Measurements from ENCODE around the gene SP6. TPM values are rescaled to one million over a fixed set of nuclear protein-coding genes. Genes with fewer than 3 reads are reported as not detected.

SP6 gene
- total RNA-seq, 1 experiment from 2014 or later, result 10.8 TPM

- ATAC-seq (no peak), DNase-seq (ENCODE audit: low read depth, low spot score) (no peak)
- Histone ChIP-seq H4K20me1 (ENCODE audit: insufficient read depth) (no peaks in the 10 kb centered on the region), H3K9me3 (ENCODE audit: control insufficient read depth in 1 of 2, insufficient read depth in 1 of 2, low read depth in 1 of 2, low read length in 2 of 2) (no peaks in the 10 kb centered on the region), H3K36me3 (ENCODE audit: control insufficient read depth in 1 of 2, insufficient read depth in 2 of 2, low read length in 2 of 2) (peaks cover 11% of the 10 kb centered on the region in 2 experiments; a peak in 2 of 4 replicates), H3K4me2 (ENCODE audit: low read length) (no peak overlapping the region), H3K4me1 (ENCODE audit: control insufficient read depth in 1 of 2, insufficient read depth in 2 of 2, low read length in 2 of 2) (peaks cover 19 to 21% of the 10 kb centered on the region in 2 experiments), H3K9ac (ENCODE audit: low read length) (no peak overlapping the region), H3K9me2 (ENCODE audit: insufficient read depth) (no peaks in the 10 kb centered on the region), H3K4me3 (replicated peaks in 1 of 2; ENCODE audit: low read depth in 1 of 2, low read length in 2 of 2) (no peak overlapping the region), H3K79me2 (ENCODE audit: insufficient read depth, low read length) (no peaks in the 10 kb centered on the region), H2AFZ (ENCODE audit: low read depth, low read length, poor library complexity, severe bottlenecking) (no peak overlapping the region), H3K27ac (ENCODE audit: low read depth, low read length) (no peak overlapping the region), H3K27me3 (ENCODE audit: insufficient read depth, low read length) (peaks cover 11% of the 10 kb centered on the region; the same call in 1 of the 2 replicates)
- no peak for TF ChIP-seq YY1 (IDR thresholded peaks at IDR 0.05; ENCODE audit: extremely low read depth, insufficient replicate concordance, low read depth, low read length)
- TF ChIP-seq CBX3 (IDR thresholded peaks at IDR 0.05; ENCODE audit: low read depth), result no peak
- no peak for TF ChIP-seq SIN3A (IDR thresholded peaks at IDR 0.05; ENCODE audit: low read depth)
- no peak for TF ChIP-seq RAD21 (IDR thresholded peaks at IDR 0.05; ENCODE audit: low read depth)
- TF ChIP-seq SRF (IDR thresholded peaks at IDR 0.05; ENCODE audit: low read depth), result no peak
- TF ChIP-seq ELF1 (IDR thresholded peaks at IDR 0.05; ENCODE audit: borderline replicate concordance, low read depth), result no peak
- TF ChIP-seq POLR2AphosphoS5 (IDR thresholded peaks at IDR 0.05; ENCODE audit: low read depth, low read length), result no peak
- no peak for TF ChIP-seq POLR2A (IDR thresholded peaks at IDR 0.05; ENCODE audit: borderline replicate concordance, extremely low read depth, insufficient read depth, insufficient read length)
- no peak for TF ChIP-seq ZBTB33 (IDR thresholded peaks at IDR 0.05; ENCODE audit: extremely low read depth, insufficient replicate concordance, low read length)
- no peak for TF ChIP-seq EZH2 (IDR thresholded peaks at IDR 0.05)
- TF ChIP-seq CEBPB (IDR thresholded peaks at IDR 0.05; ENCODE audit: low read depth), result no peak
- no peak for TF ChIP-seq TCF7L2 (IDR thresholded peaks at IDR 0.05; ENCODE audit: borderline replicate concordance, extremely low read depth, insufficient read depth, insufficient read length)
- no peak for TF ChIP-seq EZH2phosphoT487 (IDR thresholded peaks at IDR 0.05; ENCODE audit: borderline replicate concordance)
- TF ChIP-seq SP1 (IDR thresholded peaks at IDR 0.05; ENCODE audit: low read depth), result no peak
- TF ChIP-seq FOSL1 (IDR thresholded peaks at IDR 0.05; ENCODE audit: low read depth), result no peak
- no peak for TF ChIP-seq ATF3 (IDR thresholded peaks at IDR 0.05)
- TF ChIP-seq JUND (IDR thresholded peaks at IDR 0.05), result no peak
- CTCF ChIA-PET, result no interaction called here
- no TSS peak for BruUV-seq (replicated peaks)
- POLR2A ChIA-PET, result no interaction called here
- intact Hi-C loops (cut with micrococcal nuclease), result no loop called here
- RAD21 ChIA-PET (ENCODE audit: low non-redundant PET in 1 of 2, low total read pairs in 2 of 2, uncharacterized antibody in 2 of 2, unreplicated experiment in 2 of 2), result no interaction called here
Observed at GRCh38 chr17:47806026-47806912, 44.7 kb downstream of the SP6 start.

All from HCT116 (cell line).